H1 (cell line): ENCODE data around the gene CCDC18. TPM values are rescaled to one million over a fixed set of nuclear protein-coding genes. Genes with fewer than 3 reads are reported as not detected.
A peak's percentile ranks its signal among the peaks of the same experiment; 100 is the strongest.

Source experiments
- CTCF ChIA-PET: fragments of 300-600 bp; sonication (Branson Sonifier 250); formaldehyde crosslinking; loops from one replicate; lab custom pipeline; 2021; ENCODE audit not compliant: partially characterized antibody; lab: Charles Lee
- POLR2A ChIA-PET: fragments of 300-600 bp; sonication (Branson Sonifier 250); formaldehyde crosslinking; loops from one replicate; lab custom pipeline; 2021; ENCODE audit warnings: inconsistent platforms; ENCODE audit not compliant: partially characterized antibody; lab: Charles Lee
- DNase-seq, 2 experiments: peaks; one replicate each; pipeline versions ENCODE4 v3.0.0 to v3.0.0-alpha.2; 2010 to 2022; ENCODE audit warnings: low spot score in 2 of 2, low read depth in 1 of 2, mixed read lengths in 1 of 2
- FAIRE-seq: peaks from 2 replicates; lab custom pipeline; 2011; peaks lifted over from hg19 to GRCh38; lab: Jason Lieb, UNC
- H2AFZ ChIP-seq: 2 replicates; pipeline ENCODE4 v1.8.1; 2012; ENCODE audit warnings: low read length, inconsistent platforms
- H2AK5ac ChIP-seq: 2 replicates; pipeline ENCODE4 v1.6.1; 2013; ENCODE audit warnings: low read depth, low read length
- H2BK120ac ChIP-seq: replicated peaks from 2 replicates; pipeline ENCODE3; 2013; ENCODE audit warnings: low read depth, low read length, inconsistent platforms
- H2BK12ac ChIP-seq: 2 replicates; pipeline ENCODE4 v1.6.1; 2013; ENCODE audit warnings: low read depth, low read length
- H2BK15ac ChIP-seq: 2 replicates; pipeline ENCODE4 v1.6.1; 2013; ENCODE audit warnings: low read length
- H2BK20ac ChIP-seq: 2 replicates; pipeline ENCODE4 v1.6.1; 2013; ENCODE audit warnings: low read length
- H2BK5ac ChIP-seq: 2 replicates; pipeline ENCODE4 v1.6.1; 2013; ENCODE audit warnings: low read depth, low read length
- H3K14ac ChIP-seq: 2 replicates; pipeline ENCODE4 v1.6.1; 2013; ENCODE audit warnings: inconsistent platforms; ENCODE audit not compliant: insufficient read length
- H3K18ac ChIP-seq: 2 replicates; pipeline ENCODE4 v1.6.1; 2013; ENCODE audit warnings: low read length; ENCODE audit errors: extremely low read depth
- H3K23ac ChIP-seq: 2 replicates; pipeline ENCODE4 v1.6.1; 2013; ENCODE audit warnings: inconsistent platforms; ENCODE audit not compliant: insufficient read length
- H3K23me2 ChIP-seq: 2 replicates; pipeline ENCODE4 v1.6.1; 2013; ENCODE audit warnings: low read depth, low read length
- H3K27ac ChIP-seq: 2 replicates; pipeline ENCODE4 v1.6.1; 2011; ENCODE audit warnings: low read depth, low read length, inconsistent platforms
- H3K27me3 ChIP-seq, 4 experiments: replicated peaks in 1 of 4; 1 replicate in 1 of 4; 2 replicates in 3 of 4; pipeline versions ENCODE4 v1.6.1 to v1.8.1; 2011 to 2013; ENCODE audit warnings: low read length in 3 of 4, mild to moderate bottlenecking in 3 of 4, inconsistent platforms in 2 of 4, mixed read lengths in 2 of 4, moderate library complexity in 1 of 4; ENCODE audit not compliant: control insufficient read depth in 3 of 4, insufficient read depth in 3 of 4; ENCODE audit errors: extremely low read depth in 1 of 4
- H3K36me3 ChIP-seq, 4 experiments: 2 replicates each; pipeline versions ENCODE4 v1.6.1 to v1.8.1; 2011 to 2013; ENCODE audit warnings: mild to moderate bottlenecking in 4 of 4, low read length in 3 of 4, moderate library complexity in 2 of 4, control low read depth in 1 of 4, inconsistent platforms in 1 of 4; ENCODE audit not compliant: insufficient read depth in 4 of 4, control insufficient read depth in 2 of 4
- H3K4ac ChIP-seq: replicated peaks from 2 replicates; pipeline ENCODE3; 2013; ENCODE audit warnings: low read length, low read depth, mixed read lengths, inconsistent platforms; ENCODE audit not compliant: insufficient read length
- H3K4me1 ChIP-seq, 4 experiments: replicated peaks in 1 of 4; 1 replicate in 1 of 4; 2 replicates in 3 of 4; pipeline versions ENCODE4 v1.6.1 to v1.8.1; 2011 to 2013; ENCODE audit warnings: low read length in 3 of 4, inconsistent platforms in 2 of 4, mixed read lengths in 1 of 4; ENCODE audit not compliant: insufficient read depth in 4 of 4, control insufficient read depth in 3 of 4
- H3K4me2 ChIP-seq, 2 experiments: 2 replicates each; pipeline versions ENCODE4 v1.6.1 to v1.8.1; 2011 to 2013; ENCODE audit warnings: low read depth in 2 of 2, low read length in 2 of 2, control low read depth in 1 of 2, inconsistent platforms in 1 of 2, mild to moderate bottlenecking in 1 of 2; ENCODE audit not compliant: insufficient read depth in 1 of 2
- H3K4me3 ChIP-seq, 4 experiments: fragments of 200-600, 300-600 bp in 1 of 4; sonication (generic), shearing (Covaris generic), sonication (Bioruptor Twin) in 1 of 4; 2 replicates each; pipeline versions ENCODE4 v1.5.1 to v1.8.1; 2011 to 2016; ENCODE audit warnings: low read length in 4 of 4, low read depth in 3 of 4, control low read depth in 2 of 4, inconsistent platforms in 2 of 4, mild to moderate bottlenecking in 2 of 4, mixed read lengths in 1 of 4, moderate library complexity in 1 of 4; ENCODE audit not compliant: insufficient read depth in 2 of 4; ENCODE audit errors: extremely low read depth in 1 of 4
- H3K56ac ChIP-seq: replicated peaks from 2 replicates; pipeline ENCODE3; 2013; ENCODE audit warnings: low read depth, mild to moderate bottlenecking, mixed read lengths, low read length, inconsistent platforms; ENCODE audit not compliant: insufficient read length
- H3K79me1 ChIP-seq: 2 replicates; pipeline ENCODE4 v1.6.1; 2013; ENCODE audit warnings: low read depth, low read length, control low read depth
- H3K79me2 ChIP-seq, 2 experiments: 2 replicates each; pipeline versions ENCODE4 v1.6.1 to v1.8.1; 2012 to 2013; ENCODE audit warnings: low read length in 2 of 2, mild to moderate bottlenecking in 2 of 2, inconsistent platforms in 1 of 2; ENCODE audit not compliant: insufficient read depth in 2 of 2, control insufficient read depth in 1 of 2
- H3K9ac ChIP-seq, 4 experiments: replicated peaks in 1 of 4; 1 replicate in 1 of 4; 2 replicates in 3 of 4; pipeline versions ENCODE4 v1.6.1 to v1.8.1; 2011 to 2013; ENCODE audit warnings: low read depth in 3 of 4, low read length in 3 of 4, control low read depth in 2 of 4, mild to moderate bottlenecking in 2 of 4, moderate library complexity in 2 of 4, inconsistent platforms in 1 of 4; ENCODE audit errors: extremely low read depth in 1 of 4
- H3K9me3 ChIP-seq, 2 experiments: 2 replicates each; pipeline versions ENCODE4 v1.6.1 to v1.8.1; 2012 to 2013; ENCODE audit warnings: mild to moderate bottlenecking in 2 of 2, moderate library complexity in 2 of 2, control low read depth in 1 of 2, inconsistent platforms in 1 of 2, low read depth in 1 of 2, low read length in 1 of 2, mixed read lengths in 1 of 2; ENCODE audit not compliant: insufficient read depth in 2 of 2
- H4K20me1 ChIP-seq, 2 experiments: replicated peaks in 1 of 2; 2 replicates each; pipeline versions ENCODE3 to v1.8.1; 2011 to 2013; ENCODE audit warnings: inconsistent platforms in 2 of 2, low read length in 2 of 2, mild to moderate bottlenecking in 1 of 2; ENCODE audit not compliant: insufficient read depth in 2 of 2, control insufficient read depth in 1 of 2
- H4K5ac ChIP-seq: 2 replicates; pipeline ENCODE4 v1.6.1; 2013; ENCODE audit warnings: low read length, low read depth, mixed read lengths, inconsistent platforms; ENCODE audit not compliant: insufficient read length
- H4K8ac ChIP-seq: 2 replicates; pipeline ENCODE4 v1.8.0; 2013; ENCODE audit warnings: mild to moderate bottlenecking, moderate library complexity, low read length, inconsistent platforms; ENCODE audit not compliant: insufficient read depth; ENCODE audit errors: extremely low read depth
- H4K91ac ChIP-seq: replicated peaks from 2 replicates; pipeline ENCODE3; 2013; ENCODE audit warnings: low read length, mixed read lengths, inconsistent platforms; ENCODE audit not compliant: insufficient read length
- CBX5 ChIP-seq: fragments of 300-800, 300-1000 bp; sonication (generic); IDR thresholded peaks from 2 replicates; pipeline ENCODE4 v1.7.1; 2016; ENCODE audit warnings: antibody characterized with exemption, low read length, low read depth
- GABPA ChIP-seq: IDR thresholded peaks from 2 replicates; pipeline ENCODE4 v1.6.1; 2011; ENCODE audit warnings: mild to moderate bottlenecking, low read length, moderate library complexity, borderline replicate concordance; ENCODE audit not compliant: insufficient read depth
- KDM5A ChIP-seq: fragments of 200-600 bp; IDR thresholded peaks from 2 replicates; pipeline ENCODE4 v1.7.1; 2012; ENCODE audit warnings: mild to moderate bottlenecking, low read length, inconsistent platforms, mixed read lengths
- MAFK ChIP-seq: IDR thresholded peaks from 2 replicates; pipeline ENCODE4 v1.6.1; 2012; ENCODE audit warnings: low read depth, mild to moderate bottlenecking, improper control_type of control experiment, low read length
- NRF1 ChIP-seq: IDR thresholded peaks from 2 replicates; pipeline ENCODE4 v1.6.1; 2011; ENCODE audit warnings: mild to moderate bottlenecking, low read depth, low read length, improper control_type of control experiment
- POLR2AphosphoS5 ChIP-seq: IDR thresholded peaks from 2 replicates; pipeline ENCODE4 v1.6.1; 2011; ENCODE audit warnings: low read depth, low read length
- SIX5 ChIP-seq: IDR thresholded peaks from 2 replicates; pipeline ENCODE4 v1.6.1; 2011; ENCODE audit warnings: mild to moderate bottlenecking, low read depth, low read length
- SRF ChIP-seq: IDR thresholded peaks from 2 replicates; pipeline ENCODE4 v1.6.1; 2011; ENCODE audit warnings: mild to moderate bottlenecking, low read depth, low read length, moderate library complexity
- TEAD4 ChIP-seq: IDR thresholded peaks from 2 replicates; pipeline ENCODE4 v1.6.1; 2012; ENCODE audit warnings: low read depth, low read length, inconsistent platforms, mixed read lengths
- ZNF274 ChIP-seq: IDR thresholded peaks from 2 replicates; pipeline ENCODE4 v1.7.0; 2012; ENCODE audit warnings: low read length, borderline replicate concordance; ENCODE audit errors: extremely low read depth
- WGBS, 2 experiments: shearing (Covaris generic) in 1 of 2; methylation state at CpG; one replicate each; pipeline versions ENCODE4 v1.1.6 to v1.1.7; 2013 to 2015; ENCODE audit warnings: low lambda C conversion rate in 2 of 2, mixed read lengths in 2 of 2, inconsistent platforms in 1 of 2, low coverage in 1 of 2, missing lambda C conversion rate in 1 of 2; ENCODE audit not compliant: insufficient replicate concordance in 2 of 2, insufficient coverage in 1 of 2, insufficient read length in 1 of 2; ENCODE audit errors: extremely low coverage in 1 of 2, missing lambda C conversion rate in 1 of 2; 5-methylcytosine and 5-hydroxymethylcytosine counted together
- polyA plus RNA-seq, 7 experiments: library from polyadenylated mRNA; depleted of rRNA in 3 of 7; stranded (reverse) in 5 of 7; unstranded in 2 of 7; fragments of >200 nt in 5 of 7; fragments of 200-250 nt in 2 of 7; gene quantifications; 1 replicate in 5 of 7; 2 replicates in 1 of 7; 4 replicates in 1 of 7; pipeline versions ENCODE4 v1.2.1 to v1.2.3, GENCODE V29; 2011 to 2013; ENCODE audit warnings: missing spikeins in 2 of 7, mixed read lengths in 2 of 7
- total RNA-seq: library from RNA; stranded (reverse); fragmentation: NEBNext Ultra II Directional; extraction: Animal tissue kit (Norgen Biotek cat#: 25700); gene quantifications from 2 replicates; pipeline ENCODE4 v1.2.1, GENCODE V29; 2021

The CCDC18 gene
- total and polyA plus RNA-seq, 2 of the 8 experiments (the other 6 are each of a cell fraction or from before 2014, with no cell fraction given) = 3.0 to 21.2 TPM

DNA sequence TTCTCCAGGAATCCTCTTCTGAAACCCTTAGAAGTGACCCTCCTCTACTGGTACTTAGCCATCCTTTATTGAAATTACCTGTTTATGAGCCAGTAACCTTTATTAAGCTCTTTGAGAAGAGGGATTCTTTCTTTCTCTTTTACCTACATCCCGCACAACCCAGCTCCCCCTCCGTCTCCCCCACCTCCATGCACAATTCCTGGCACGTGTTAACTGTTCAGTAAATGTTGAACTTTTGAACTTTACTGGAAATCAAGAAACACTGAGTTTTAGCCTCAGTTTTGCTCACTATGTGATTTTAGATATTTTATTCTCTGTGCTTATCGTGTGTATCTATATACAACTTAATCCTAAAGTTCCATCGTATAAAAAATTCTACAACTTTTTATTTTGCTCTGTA lies 2.1 kb upstream of the CCDC18 start:
- Histone ChIP-seq H2BK5ac (no peak overlapping the region), H3K23me2 (peaks cover 5% of the 10 kb centered on the region), H2BK12ac (no peak overlapping the region), H3K9ac (no peak overlapping the region; a peak in 1 of 7 replicates), H4K8ac (no peak overlapping the region), H3K4me1 (no peaks in the 10 kb centered on the region; a peak in 1 of 7 replicates), H3K18ac (no peak overlapping the region), H3K79me1 (peaks cover 4% of the 10 kb centered on the region; the same call in 1 of the 2 replicates), H3K36me3 (no peaks in the 10 kb centered on the region; a peak in 1 of 8 replicates), H4K20me1 (peaks cover 0 to 2% of the 10 kb centered on the region in 2 experiments), H3K27me3 (no peaks in the 10 kb centered on the region), H2AK5ac (no peak overlapping the region), H3K79me2 (peaks cover 0 to 68% of the 10 kb centered on the region in 2 experiments; a peak in 2 of 4 replicates), H2BK120ac (no peak overlapping the region), H3K4me3 (peak overlapping the region in 2 of 4 experiments; percentile 98 to 99; a peak in 4 of 8 replicates), H2BK15ac (no peak overlapping the region), H3K56ac (no peak overlapping the region), H2AFZ (no peak overlapping the region), H4K91ac (no peak overlapping the region), H3K4me2 (peak overlapping the region; percentile 80 to 97), H3K23ac (no peak overlapping the region), H2BK20ac (no peak overlapping the region), H3K4ac (no peak overlapping the region), H4K5ac (no peak overlapping the region), H3K14ac (no peak overlapping the region), H3K27ac (no peak overlapping the region), H3K9me3 (no peaks in the 10 kb centered on the region)
- WGBS, 2 experiments = 80% methylated on average over 5 of the region's 5 CpGs; no CpG with 5 or more reads in 1 of the 2 experiments
- TF ChIP-seq ZNF274 (no peak), TEAD4 (no peak), MAFK (no peak), CBX5 (no peak), SRF (no peak), NRF1 (no peak), KDM5A (no peak), GABPA (no peak), SIX5 (no peak), POLR2AphosphoS5 (no peak)
- CTCF ChIA-PET = no interaction called here
- POLR2A ChIA-PET = interaction anchor here (0.6 to 2.6 kb wide), 3 partner anchors 28 to 99 kb away, joined by 3 to 11 read pairs (median 3); partner anchors contain the start of gene MTF2
- DNase-seq (no peak), FAIRE-seq (no peak)
